Right lobe of liver (tissue), 6 donors: ENCODE measurements around the gene DNAH17. TPM values are rescaled to one million over a fixed set of nuclear protein-coding genes. Genes with fewer than 3 reads are reported as not detected.

ENCODE experiments used
- ATAC-seq, 4 donors: fragments of 200-7000 bp; cut with Tn5 transposase; one replicate each; pipeline ENCODE4 v1.9.1; 2020; ENCODE audit warnings: mild to moderate bottlenecking in 4 of 4, moderate library complexity in 4 of 4
- DNase-seq, 3 donors: peaks; one replicate each; pipeline ENCODE4 v3.0.0-alpha.2; 2020
- H3K27ac ChIP-seq, 3 donors: fragments of 200-600 bp; one replicate each; pipeline ENCODE4 v1.8.0; 2022
- H3K27me3 ChIP-seq, 2 donors: fragments of 200-600 bp; one replicate each; pipeline ENCODE4 v1.8.0; 2022
- H3K36me3 ChIP-seq, 4 donors: fragments of 200-600 bp; sonication (generic) in 1 of 4; one replicate each; pipeline versions ENCODE4 v1.5.1 to v1.8.0; 2017 to 2022; ENCODE audit warnings: control low read depth in 1 of 4
- H3K4me1 ChIP-seq, 4 donors: fragments of 200-600 bp; sonication (generic) in 1 of 4; one replicate each; pipeline versions ENCODE4 v1.5.1 to v1.8.0; 2017 to 2022; ENCODE audit warnings: control low read depth in 1 of 4
- H3K4me3 ChIP-seq, 3 donors: fragments of 200-600 bp; one replicate each; pipeline ENCODE4 v1.8.0; 2022
- H3K9me3 ChIP-seq, 4 donors: fragments of 200-600 bp; sonication (generic) in 1 of 4; one replicate each; pipeline versions ENCODE4 v1.5.1 to v1.8.0; 2017 to 2022; ENCODE audit warnings: control low read depth in 1 of 4
- CTCF ChIP-seq, 4 donors: fragments of 200-600 bp in 3 of 4; fragments of 450-650 bp in 1 of 4; IDR thresholded peaks; one replicate each; pipeline versions ENCODE4 v1.5.1 to v1.8.0; 2016 to 2022; ENCODE audit warnings: antibody characterized with exemption in 4 of 4, mild to moderate bottlenecking in 2 of 4
- POLR2A ChIP-seq: fragments of 450-650 bp; IDR thresholded peaks from one replicate; pipeline ENCODE4 v1.6.1; 2017; ENCODE audit warnings: antibody characterized with exemption, mild to moderate bottlenecking
- WGBS: methylation state at CpG from one replicate; pipeline ENCODE4 v1.1.6; 2018; ENCODE audit warnings: low coverage, low lambda C conversion rate; ENCODE audit not compliant: insufficient coverage; ENCODE audit errors: missing lambda C conversion rate; 5-methylcytosine and 5-hydroxymethylcytosine counted together
- intact Hi-C, 2 donors: fragments of 100-400 bp; cut with DNase I; formaldehyde crosslinking; loops; one replicate each; pipeline versions ENCODE4 v1.11.2 to v1.14.1; 2022
- total RNA-seq, 6 experiments: library from RNA; depleted of rRNA in 2 of 6; stranded (reverse); fragments of >200 nt in 2 of 6; fragmentation: NEBNext Ultra II Directional in 3 of 6; extraction: Animal tissue kit (Norgen Biotek cat#: 25700) in 3 of 6; gene quantifications; one replicate each; pipeline versions ENCODE4 v1.1.0 to v1.2.4, GENCODE V29; 2016 to 2023
- donor health status: DM: no; HTN: yes; CAD: no.
- donor health status: DM: no; HTN: no; CAD: no.
- donor health status: DM: no; HTN: no; CAD: no.
- donor health status: DM: no; HTN: yes; CAD: no.
- donor health status: DM: no; HTN: yes; CAD: no.

Gene DNAH17
- total RNA-seq, 6 experiments from 2014 or later: 0.04 TPM; not detected in 5

- 73% methylated on average over 10 of the region's 11 CpGs for WGBS
- intact Hi-C loops: no loop called here
- no peaks in the 10 kb centered on the region for H3K9me3 ChIP-seq
- TF ChIP-seq CTCF (IDR thresholded peaks at IDR 0.05): no peak
- TF ChIP-seq POLR2A: no peak
- DNase-seq (no peak), ATAC-seq (no peak)
- no peaks in the 10 kb centered on the region for H3K27me3 ChIP-seq
- H3K4me1 ChIP-seq: no peaks in the 10 kb centered on the region
- H3K36me3 ChIP-seq: no peaks in the 10 kb centered on the region
- no peak overlapping the region for H3K27ac ChIP-seq
- no peak overlapping the region for H3K4me3 ChIP-seq
These were observed 36.2 kb upstream of the DNAH17 start for GRCh38 chr17:78613416-78613815.

GRCh38 chr17:78611607-78612006, 34.4 kb upstream of the DNAH17 start:
- WGBS: 36% methylated on average over 6 of the region's 6 CpGs
- no peak overlapping the region for H3K4me3 ChIP-seq
- no peaks in the 10 kb centered on the region for H3K36me3 ChIP-seq
- TF ChIP-seq POLR2A (no peak), CTCF (IDR thresholded peaks at IDR 0.05) (no peak)
- H3K9me3 ChIP-seq: no peaks in the 10 kb centered on the region
- H3K27me3 ChIP-seq: no peaks in the 10 kb centered on the region
- no peaks in the 10 kb centered on the region for H3K4me1 ChIP-seq
- DNase-seq: no peak
- ATAC-seq: no peak
- intact Hi-C loops: no loop called here
- H3K27ac ChIP-seq: no peak overlapping the region

- Histone ChIP-seq H3K4me1 (no peaks in the 10 kb centered on the region), H3K4me3 (no peak overlapping the region), H3K36me3 (no peaks in the 10 kb centered on the region), H3K9me3 (no peaks in the 10 kb centered on the region), H3K27ac (no peak overlapping the region), H3K27me3 (no peaks in the 10 kb centered on the region)
- no peak for ATAC-seq
- 25% methylated on average over 5 of the region's 10 CpGs for WGBS
- no peak for DNase-seq
- no peak for TF ChIP-seq POLR2A
- no peak for TF ChIP-seq CTCF (IDR thresholded peaks at IDR 0.05)
- intact Hi-C loops: no loop called here
These were observed 33.8 kb upstream of the DNAH17 start for GRCh38 chr17:78610951-78611511.

GRCh38 chr17:78609191-78609641, 32.0 kb upstream of the DNAH17 start:
- no peak overlapping the region for H3K27ac ChIP-seq
- TF ChIP-seq POLR2A (no peak), CTCF (IDR thresholded peaks at IDR 0.05) (no peak)
- 61% methylated on average over 6 of the region's 8 CpGs for WGBS

GRCh38 chr17:78608804-78609186, 31.6 kb upstream of the DNAH17 start:
- intact Hi-C loops: no loop called here
- Histone ChIP-seq H3K27ac (no peak overlapping the region), H3K36me3 (no peaks in the 10 kb centered on the region), H3K4me3 (no peak overlapping the region), H3K9me3 (no peaks in the 10 kb centered on the region), H3K4me1 (no peaks in the 10 kb centered on the region), H3K27me3 (no peaks in the 10 kb centered on the region)
- WGBS: 75% methylated on average over 8 of the region's 8 CpGs
- ATAC-seq (no peak), DNase-seq (no peak)
- no peak for TF ChIP-seq POLR2A
- TF ChIP-seq CTCF (IDR thresholded peaks at IDR 0.05): no peak

More at GRCh38 chr17:78609191-78609641, 32.0 kb upstream of the DNAH17 start:
- Histone ChIP-seq H3K27me3 (no peaks in the 10 kb centered on the region), H3K36me3 (no peaks in the 10 kb centered on the region), H3K9me3 (no peaks in the 10 kb centered on the region), H3K4me1 (no peaks in the 10 kb centered on the region), H3K4me3 (no peak overlapping the region)
- DNase-seq: no peak
- no peak for ATAC-seq
- intact Hi-C loops: no loop called here
